Mucosa of descending colon (tissue), 3 donors: ENCODE data around the gene SAFB. TPM values are rescaled to one million over a fixed set of nuclear protein-coding genes. Genes with fewer than 3 reads are reported as not detected.
"Not testable (repeated sequence)": the region's sequence is repeated elsewhere in the genome, so short reads cannot be mapped to it uniquely, and the experiment has no call there.

Experiments used
- ATAC-seq: fragments of 200-7000 bp; cut with Tn5 transposase; one replicate; pipeline ENCODE4 v1.9.1; 2020; ENCODE audit warnings: mild to moderate bottlenecking, moderate library complexity
- DNase-seq, 3 donors: peaks; one replicate each; pipeline ENCODE4 v3.0.0-alpha.2; 2020
- H3K36me3 ChIP-seq: fragments of 200-600 bp; one replicate; pipeline ENCODE4 v1.8.0; 2021; ENCODE audit warnings: low read depth, mild to moderate bottlenecking
- H3K4me1 ChIP-seq: fragments of 200-600 bp; one replicate; pipeline ENCODE4 v1.8.0; 2021; ENCODE audit warnings: low read depth, mild to moderate bottlenecking
- H3K4me3 ChIP-seq: fragments of 200-600 bp; one replicate; pipeline ENCODE4 v1.8.0; 2021; ENCODE audit warnings: mild to moderate bottlenecking
- H3K9me3 ChIP-seq: fragments of 200-600 bp; one replicate; pipeline ENCODE4 v1.8.0; 2021; ENCODE audit warnings: mild to moderate bottlenecking
- intact Hi-C, 2 donors: fragments of 100-400 bp; cut with DNase I in 1 of 2; cut with micrococcal nuclease in 1 of 2; formaldehyde crosslinking; loops; one replicate each; pipeline versions ENCODE4 v1.11.0 to v1.11.1; 2022; cut with DNase I, micrococcal nuclease
- total RNA-seq, 3 donors: library from RNA; stranded (reverse); fragmentation: NEBNext Ultra II Directional in 2 of 3; extraction: Animal tissue kit (Norgen Biotek cat#: 25700) in 2 of 3; gene quantifications; one replicate each; pipeline versions ENCODE4 v1.2.1 to v1.2.4, GENCODE V29; 2021 to 2023
- TF ChIP-seq, protein P1 (sequence below): fragments of 200-600 bp; IDR thresholded peaks from one replicate; pipeline ENCODE4 v1.8.0; 2022; ENCODE audit warnings: antibody characterized with exemption, mild to moderate bottlenecking
- donor health status: DM: no; HTN: no; CAD: no; lungs with moderate emphysema.
- donor health status: DM: no; HTN: no; CAD: no.
- donor health status: DM: no; HTN: yes; CAD: no.

The SAFB gene
- total RNA-seq, 3 donors from 2014 or later, result 78.8 to 115 (median 83.3) TPM

DNA sequence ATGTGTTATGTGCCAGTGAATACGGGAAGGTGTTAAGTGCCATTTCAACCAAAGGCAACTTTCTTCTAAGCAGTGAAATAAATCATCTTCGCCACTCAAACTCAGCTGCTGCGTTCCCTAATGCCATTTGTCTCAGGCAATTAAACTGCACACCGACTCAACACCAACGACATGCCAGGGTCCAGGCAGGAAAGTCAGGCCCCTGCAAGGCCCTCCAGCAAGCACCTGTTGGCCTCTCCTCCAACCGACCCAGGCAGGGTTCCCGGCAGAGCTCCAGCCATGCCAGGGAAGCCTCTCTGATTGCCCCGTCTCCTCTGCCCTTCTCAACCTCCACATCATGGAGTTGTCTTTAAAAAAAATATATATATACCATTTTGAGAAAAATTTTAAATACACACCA, 22.1 kb upstream of the SAFB start:
- intact Hi-C loops, result no loop called here
- H3K4me1 ChIP-seq, result no peaks in the 10 kb centered on the region
- DNase-seq (peak in 1 of 3 donors; percentile 4), ATAC-seq (no peak)
- TF ChIP-seq, protein P1, sequence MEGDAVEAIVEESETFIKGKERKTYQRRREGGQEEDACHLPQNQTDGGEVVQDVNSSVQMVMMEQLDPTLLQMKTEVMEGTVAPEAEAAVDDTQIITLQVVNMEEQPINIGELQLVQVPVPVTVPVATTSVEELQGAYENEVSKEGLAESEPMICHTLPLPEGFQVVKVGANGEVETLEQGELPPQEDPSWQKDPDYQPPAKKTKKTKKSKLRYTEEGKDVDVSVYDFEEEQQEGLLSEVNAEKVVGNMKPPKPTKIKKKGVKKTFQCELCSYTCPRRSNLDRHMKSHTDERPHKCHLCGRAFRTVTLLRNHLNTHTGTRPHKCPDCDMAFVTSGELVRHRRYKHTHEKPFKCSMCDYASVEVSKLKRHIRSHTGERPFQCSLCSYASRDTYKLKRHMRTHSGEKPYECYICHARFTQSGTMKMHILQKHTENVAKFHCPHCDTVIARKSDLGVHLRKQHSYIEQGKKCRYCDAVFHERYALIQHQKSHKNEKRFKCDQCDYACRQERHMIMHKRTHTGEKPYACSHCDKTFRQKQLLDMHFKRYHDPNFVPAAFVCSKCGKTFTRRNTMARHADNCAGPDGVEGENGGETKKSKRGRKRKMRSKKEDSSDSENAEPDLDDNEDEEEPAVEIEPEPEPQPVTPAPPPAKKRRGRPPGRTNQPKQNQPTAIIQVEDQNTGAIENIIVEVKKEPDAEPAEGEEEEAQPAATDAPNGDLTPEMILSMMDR, result no peak
- no peaks in the 10 kb centered on the region for H3K9me3 ChIP-seq
- peaks cover 48% of the 10 kb centered on the region for H3K36me3 ChIP-seq
- H3K4me3 ChIP-seq, result no peak overlapping the region

DNA sequence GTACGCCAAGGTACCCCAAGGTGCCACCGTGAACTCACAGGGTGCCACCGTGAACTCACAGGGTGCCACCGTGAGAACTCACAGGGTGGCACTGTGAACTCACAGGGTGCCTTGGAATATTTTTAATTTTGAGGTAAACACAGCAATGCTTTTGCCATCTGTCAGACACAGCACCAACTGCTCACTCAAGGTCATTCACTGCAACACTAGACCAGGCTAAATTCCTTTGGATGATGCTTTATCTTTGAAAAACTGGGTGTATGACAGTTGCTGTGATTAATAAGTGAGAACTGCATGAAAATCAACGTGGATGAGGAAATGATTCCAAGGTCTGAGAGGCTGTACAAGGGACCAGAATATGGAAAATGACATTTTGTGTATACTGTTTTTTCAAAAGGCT, 19.3 kb upstream of the SAFB start:
- H3K4me1 ChIP-seq, result no peaks in the 10 kb centered on the region
- H3K4me3 ChIP-seq, result no peak overlapping the region
- peaks cover 30% of the 10 kb centered on the region for H3K36me3 ChIP-seq
- ATAC-seq (no peak), DNase-seq (no peak)
- H3K9me3 ChIP-seq, result no peaks in the 10 kb centered on the region
- intact Hi-C loops, result no loop called here
- TF ChIP-seq, protein P1, result no peak

DNA sequence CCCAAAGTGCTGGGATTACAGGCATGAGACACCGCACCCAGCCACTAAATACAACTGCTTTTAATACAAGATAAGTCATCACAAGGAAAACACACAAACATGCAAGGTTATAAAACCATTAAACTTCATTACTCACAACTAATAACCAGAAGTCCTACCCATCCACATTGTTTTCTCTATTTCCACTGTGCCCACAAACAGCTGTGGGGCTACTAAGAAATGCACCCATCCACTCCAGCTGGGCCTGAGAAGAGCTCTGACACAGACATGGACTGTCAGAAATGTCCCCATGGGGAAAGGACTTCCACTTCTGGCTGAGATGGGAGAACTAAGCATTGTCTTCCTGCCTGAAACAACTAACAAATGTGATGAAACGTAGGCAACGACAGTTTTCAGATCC, 17.5 kb upstream of the SAFB start:
- TF ChIP-seq, protein P1, result no peak
- Histone ChIP-seq H3K9me3 (no peaks in the 10 kb centered on the region), H3K36me3 (peaks cover 25% of the 10 kb centered on the region), H3K4me1 (no peaks in the 10 kb centered on the region), H3K4me3 (no peak overlapping the region)
- intact Hi-C loops, result no loop called here
- no peak for ATAC-seq
- DNase-seq, result no peak

DNA sequence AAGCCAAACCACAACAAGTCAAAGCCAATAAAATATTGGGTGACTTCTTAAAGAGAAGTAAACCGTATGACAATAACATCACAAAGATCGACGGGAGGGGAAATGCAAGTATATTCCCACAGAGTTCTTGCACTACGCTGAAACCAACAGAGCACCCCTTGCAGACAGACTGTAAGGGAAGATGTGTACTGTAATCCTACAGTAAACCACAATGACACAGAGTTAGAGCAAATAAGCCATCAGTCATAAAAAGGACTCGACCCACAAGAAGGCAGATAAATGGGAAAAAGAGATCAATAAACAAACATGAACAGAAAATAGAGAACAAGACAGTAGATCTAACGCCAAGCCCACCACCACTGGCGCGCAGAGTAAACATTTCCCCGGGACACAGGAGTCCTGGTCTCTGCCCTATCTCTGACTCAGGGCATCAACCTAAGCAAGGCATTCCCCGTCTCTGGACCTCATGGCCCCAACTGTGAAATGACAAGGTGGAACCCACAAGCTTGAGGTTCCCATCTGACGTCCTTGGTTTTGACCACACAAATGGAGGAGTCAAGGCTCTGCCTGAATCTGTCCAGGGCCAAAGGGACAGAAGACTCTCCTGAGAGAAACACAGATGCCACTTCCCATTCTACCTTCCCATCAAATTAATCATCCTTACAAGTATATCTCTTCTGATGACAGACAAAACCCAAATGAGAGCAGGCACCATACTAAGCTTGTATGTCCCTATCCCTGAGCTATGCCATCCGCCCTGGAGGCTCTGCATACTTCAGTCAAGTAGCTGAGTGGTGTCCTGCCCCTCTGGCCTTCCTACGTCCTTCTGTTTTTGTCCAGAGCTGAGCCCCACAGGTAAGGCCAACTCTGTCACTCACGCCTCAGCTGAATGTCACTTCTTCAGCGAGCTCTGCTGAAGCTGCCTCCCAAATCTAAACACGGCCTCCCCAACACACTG, 15.3 kb upstream of the SAFB start:
- Histone ChIP-seq H3K4me3 (no peak overlapping the region), H3K36me3 (peaks cover 37% of the 10 kb centered on the region), H3K9me3 (no peaks in the 10 kb centered on the region), H3K4me1 (no peaks in the 10 kb centered on the region)
- TF ChIP-seq, protein P1, result no peak
- DNase-seq (no peak), ATAC-seq (no peak)
- intact Hi-C loops, result no loop called here

DNA sequence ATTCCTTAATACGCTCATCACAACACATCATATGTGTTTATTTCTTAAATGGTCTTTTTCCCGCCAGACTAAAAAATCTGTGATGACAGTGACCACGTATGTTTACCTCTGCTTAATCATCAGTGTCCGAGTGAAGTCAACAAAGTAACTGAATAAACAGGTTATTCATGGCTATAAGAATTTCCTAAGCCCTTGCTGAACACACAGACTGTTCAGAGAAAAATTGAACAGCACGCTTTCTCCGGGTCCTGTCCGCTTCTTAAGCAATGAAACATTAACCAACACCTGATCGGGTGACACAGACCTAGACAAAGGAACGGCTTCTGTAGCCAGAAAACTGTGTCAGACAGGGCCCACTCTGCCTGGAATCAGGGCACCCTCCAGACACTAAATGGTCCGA, 14.6 kb upstream of the SAFB start:
- H3K4me1 ChIP-seq, result no peaks in the 10 kb centered on the region
- no peak for DNase-seq
- TF ChIP-seq, protein P1, result no peak
- H3K9me3 ChIP-seq, result no peaks in the 10 kb centered on the region
- H3K4me3 ChIP-seq, result no peak overlapping the region
- intact Hi-C loops, result no loop called here
- ATAC-seq, result no peak
- peaks cover 43% of the 10 kb centered on the region for H3K36me3 ChIP-seq

DNA sequence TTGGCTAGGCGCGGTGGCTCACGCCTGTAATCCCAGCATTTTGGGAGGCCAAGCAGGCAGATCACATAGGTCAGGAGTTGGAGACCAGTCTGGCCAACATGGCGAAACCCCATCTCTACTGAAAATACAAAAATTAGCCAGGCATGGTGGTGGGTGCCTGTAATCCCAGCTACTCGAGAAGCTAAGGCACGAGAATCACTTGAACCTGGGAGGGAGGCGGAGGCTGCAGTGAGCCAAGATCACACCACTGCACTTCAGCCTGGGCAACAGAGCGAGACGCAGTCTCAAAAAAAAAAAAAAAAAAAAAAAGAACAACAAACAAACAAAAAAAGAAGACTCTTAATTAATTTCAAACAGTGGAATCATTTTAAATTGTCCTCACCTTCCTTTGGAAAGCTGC, 14.1 kb upstream of the SAFB start:
- intact Hi-C loops, result not testable (repeated sequence)

More for the DNA sequence above, 14.1 kb upstream of the SAFB start:
- not testable (repeated sequence) for H3K9me3 ChIP-seq, DNase-seq, H3K4me1 ChIP-seq, ATAC-seq, H3K4me3 ChIP-seq
- peaks cover 44% of the 10 kb centered on the region for H3K36me3 ChIP-seq
